Esophagus (tissue), 2 donors: ENCODE data around the gene ARL16. TPM values are rescaled to one million over a fixed set of nuclear protein-coding genes. Genes with fewer than 3 reads are reported as not detected.

ENCODE experiments used
- H3K27ac ChIP-seq, 2 donors: one replicate each; pipeline ENCODE4 v1.5.1; 2013; ENCODE audit warnings: low read depth in 2 of 2, mild to moderate bottlenecking in 2 of 2, inconsistent platforms in 1 of 2, low read length in 1 of 2, moderate library complexity in 1 of 2
- H3K27me3 ChIP-seq, 2 donors: one replicate each; pipeline ENCODE4 v1.6.1; 2013; ENCODE audit warnings: low read length in 2 of 2, control low read depth in 1 of 2, mild to moderate bottlenecking in 1 of 2; ENCODE audit not compliant: insufficient read depth in 2 of 2, control insufficient read depth in 1 of 2
- H3K36me3 ChIP-seq, 2 donors: one replicate each; pipeline ENCODE4 v1.6.1; 2013; ENCODE audit warnings: low read length in 1 of 2; ENCODE audit not compliant: control insufficient read depth in 2 of 2, insufficient read depth in 2 of 2
- H3K4me1 ChIP-seq, 2 donors: one replicate each; pipeline ENCODE4 v1.6.1; 2013; ENCODE audit warnings: low read length in 1 of 2; ENCODE audit not compliant: control insufficient read depth in 2 of 2, insufficient read depth in 2 of 2
- H3K4me3 ChIP-seq, 2 donors: one replicate each; pipeline ENCODE4 v1.5.1; 2013; ENCODE audit warnings: low read length in 2 of 2, mild to moderate bottlenecking in 2 of 2, low read depth in 1 of 2, moderate library complexity in 1 of 2
- H3K9me3 ChIP-seq, 2 donors: one replicate each; pipeline ENCODE4 v1.6.1; 2013; ENCODE audit warnings: mild to moderate bottlenecking in 2 of 2, low read depth in 1 of 2, low read length in 1 of 2, moderate library complexity in 1 of 2; ENCODE audit not compliant: control insufficient read depth in 2 of 2, insufficient read depth in 1 of 2
- whole genome bisulfite sequencing, 2 donors: extraction: QIAGEN DNeasy Blood & Tissue Kit; methylation state at CpG; one replicate each; pipeline ENCODE4 v1.1.7; 2013; 5-methylcytosine and 5-hydroxymethylcytosine counted together
- polyA plus RNA-seq, 2 donors: library from polyadenylated mRNA; stranded (reverse); fragments of 200-250 nt; gene quantifications; one replicate each; pipeline ENCODE4 v1.2.3, GENCODE V29; 2013
- donor health status: healthy with polysubstance abuse.
- donor health status: Bipolar disorder and iron deficiency.

The ARL16 gene
- polyA plus RNA-seq, 2 donors, result 36.2 to 53.9 TPM

- Histone ChIP-seq H3K4me3 (peak overlapping the region; percentile 56 to 85), H3K9me3 (no peaks in the 10 kb centered on the region), H3K4me1 (peaks cover 13 to 23% of the 10 kb centered on the region in 2 donors), H3K27me3 (no peaks in the 10 kb centered on the region), H3K27ac (peak overlapping the region; percentile 29 to 65), H3K36me3 (peaks cover 0 to 26% of the 10 kb centered on the region in 2 donors)
- 25 to 26% methylated on average over 18 of the region's 18 CpGs for WGBS, 2 donors
Measured at GRCh38 chr17:81713004-81713555, 29.5 kb upstream of the ARL16 start.

GRCh38 chr17:81712468-81713003 lies 28.9 kb upstream of the ARL16 start:
- Histone ChIP-seq H3K27ac (peak overlapping the region; percentile 17 to 65), H3K36me3 (peaks cover 0 to 28% of the 10 kb centered on the region in 2 donors), H3K4me3 (peak overlapping the region; percentile 56 to 85), H3K9me3 (no peaks in the 10 kb centered on the region), H3K4me1 (peaks cover 13 to 23% of the 10 kb centered on the region in 2 donors), H3K27me3 (no peaks in the 10 kb centered on the region)
- WGBS, 2 donors, result 3 to 5% methylated on average over 19 to 41 of the region's 41 CpGs

- Histone ChIP-seq H3K27me3 (no peaks in the 10 kb centered on the region), H3K4me3 (peak within 1 kb of the TSS; percentile 56 to 85), H3K9me3 (no peaks in the 10 kb centered on the region), H3K4me1 (peaks cover 13 to 23% of the 10 kb centered on the region in 2 donors), H3K36me3 (peaks cover 0 to 29% of the 10 kb centered on the region in 2 donors), H3K27ac (peak within 1 kb of the TSS; percentile 83 to 86)
- WGBS, 2 donors, result 1% methylated on average over 47 to 89 of the region's 89 CpGs
Measured at GRCh38 chr17:81711814-81712467, 28.3 kb upstream of the ARL16 start, which contains the start of gene SLC25A10. Gene SLC25A10 (plus strand): TSS chr17:81712284. CDS start chr17:81712427, 143 bp downstream.

- 10 to 16% methylated on average over 29 of the region's 29 CpGs for WGBS, 2 donors
- Histone ChIP-seq H3K27ac (peak overlapping the region; percentile 21 to 79), H3K27me3 (no peaks in the 10 kb centered on the region), H3K36me3 (peaks cover 0 to 27% of the 10 kb centered on the region in 2 donors), H3K9me3 (no peaks in the 10 kb centered on the region), H3K4me3 (peak overlapping the region in 1 of 2 donors; percentile 56), H3K4me1 (peaks cover 13 to 23% of the 10 kb centered on the region in 2 donors)
Measured at GRCh38 chr17:81710514-81711308, 27.1 kb upstream of the ARL16 start.

- Histone ChIP-seq H3K4me3 (no peak overlapping the region), H3K4me1 (peaks cover 9 to 22% of the 10 kb centered on the region in 2 donors), H3K9me3 (no peaks in the 10 kb centered on the region), H3K27ac (no peak overlapping the region), H3K36me3 (peaks cover 0 to 26% of the 10 kb centered on the region in 2 donors), H3K27me3 (no peaks in the 10 kb centered on the region)
- 85 to 91% methylated on average over 17 of the region's 17 CpGs for WGBS, 2 donors
Measured at GRCh38 chr17:81708739-81709185, 25.2 kb upstream of the ARL16 start.

GRCh38 chr17:81707725-81708646 lies 24.4 kb upstream of the ARL16 start:
- peaks cover 0 to 26% of the 10 kb centered on the region in 2 donors for H3K36me3 ChIP-seq

GRCh38 chr17:81706757-81707624 lies 23.4 kb upstream of the ARL16 start:
- WGBS, 2 donors, result 91% methylated on average over 54 of the region's 54 CpGs
- no peak overlapping the region for H3K27ac ChIP-seq
- H3K36me3 ChIP-seq, result peaks cover 0 to 26% of the 10 kb centered on the region in 2 donors
- no peaks in the 10 kb centered on the region for H3K27me3 ChIP-seq
- H3K4me3 ChIP-seq, result no peak overlapping the region
- H3K9me3 ChIP-seq, result no peaks in the 10 kb centered on the region
- H3K4me1 ChIP-seq, result peaks cover 9 to 20% of the 10 kb centered on the region in 2 donors

More at GRCh38 chr17:81707725-81708646, 24.4 kb upstream of the ARL16 start:
- 83 to 85% methylated on average over 25 of the region's 25 CpGs for WGBS, 2 donors
- no peak overlapping the region for H3K27ac ChIP-seq
- H3K4me3 ChIP-seq, result no peak overlapping the region
- peaks cover 9 to 15% of the 10 kb centered on the region in 2 donors for H3K4me1 ChIP-seq
- no peaks in the 10 kb centered on the region for H3K9me3 ChIP-seq
- no peaks in the 10 kb centered on the region for H3K27me3 ChIP-seq

- Histone ChIP-seq H3K4me1 (peaks cover 8 to 27% of the 10 kb centered on the region in 2 donors), H3K36me3 (peaks cover 0 to 32% of the 10 kb centered on the region in 2 donors), H3K4me3 (no peak overlapping the region), H3K27me3 (no peaks in the 10 kb centered on the region), H3K27ac (no peak overlapping the region), H3K9me3 (no peaks in the 10 kb centered on the region)
- WGBS, 2 donors, result 92 to 93% methylated on average over 17 of the region's 17 CpGs
Measured at GRCh38 chr17:81706232-81706611, 22.6 kb upstream of the ARL16 start.
